Calu3 (cell line): ENCODE results near the gene P2RX2. TPM values are rescaled to one million over a fixed set of nuclear protein-coding genes. Genes with fewer than 3 reads are reported as not detected.

Experiments used
- BruUV-seq: library from RNA; stranded (reverse); fragments of 400-500 nt; replicated peaks from 2 replicates; lab custom pipeline; 2021; lab: Mats Ljungman, UMichigan
- CTCF ChIA-PET: fragments of 300-600 bp; sonication (Branson Sonifier 250); formaldehyde crosslinking; loops from one replicate; lab custom pipeline; 2022; ENCODE audit warnings: antibody characterized with exemption; lab: Charles Lee
- DNase-seq: peaks from one replicate; pipeline ENCODE4 v3.0.0; 2022
- H3K27ac Mint-ChIP-seq: one replicate; pipeline ENCODE4 v1.8.0; 2022; ENCODE audit warnings: mixed read lengths; ENCODE audit not compliant: unreplicated experiment
- H3K27me3 Mint-ChIP-seq: one replicate; pipeline ENCODE4 v1.8.0; 2022; ENCODE audit warnings: mixed read lengths; ENCODE audit not compliant: unreplicated experiment
- H3K36me3 Mint-ChIP-seq: one replicate; pipeline ENCODE4 v1.8.0; 2022; ENCODE audit warnings: mild to moderate bottlenecking, moderate library complexity, mixed read lengths; ENCODE audit not compliant: insufficient read depth, unreplicated experiment
- H3K4me1 Mint-ChIP-seq: one replicate; pipeline ENCODE4 v1.8.0; 2022; ENCODE audit warnings: mild to moderate bottlenecking, low read depth, mixed read lengths; ENCODE audit not compliant: unreplicated experiment
- H3K4me3 Mint-ChIP-seq: one replicate; pipeline ENCODE4 v1.8.0; 2022; ENCODE audit warnings: mild to moderate bottlenecking, low read depth, moderate library complexity, mixed read lengths; ENCODE audit not compliant: unreplicated experiment
- H3K9me3 Mint-ChIP-seq: one replicate; pipeline ENCODE4 v1.8.0; 2022; ENCODE audit warnings: low read depth, mixed read lengths; ENCODE audit not compliant: unreplicated experiment
- intact Hi-C: fragments of 100-400 bp; cut with micrococcal nuclease; formaldehyde crosslinking; loops from one replicate; pipeline ENCODE4 v1.10.0; 2022; ENCODE audit not compliant: unreplicated experiment
- total RNA-seq: library from RNA; stranded (reverse); gene quantifications from 2 replicates; pipeline ENCODE4 v1.2.3, GENCODE V29; 2022
- TF ChIP-seq, protein P1 (sequence below): fragments of 200-600 bp; IDR thresholded peaks from one replicate; pipeline ENCODE4 v1.8.0; 2022; ENCODE audit warnings: antibody characterized with exemption; ENCODE audit not compliant: unreplicated experiment

The P2RX2 gene
- total RNA-seq, 1 experiment from 2014 or later: not detected

DNA sequence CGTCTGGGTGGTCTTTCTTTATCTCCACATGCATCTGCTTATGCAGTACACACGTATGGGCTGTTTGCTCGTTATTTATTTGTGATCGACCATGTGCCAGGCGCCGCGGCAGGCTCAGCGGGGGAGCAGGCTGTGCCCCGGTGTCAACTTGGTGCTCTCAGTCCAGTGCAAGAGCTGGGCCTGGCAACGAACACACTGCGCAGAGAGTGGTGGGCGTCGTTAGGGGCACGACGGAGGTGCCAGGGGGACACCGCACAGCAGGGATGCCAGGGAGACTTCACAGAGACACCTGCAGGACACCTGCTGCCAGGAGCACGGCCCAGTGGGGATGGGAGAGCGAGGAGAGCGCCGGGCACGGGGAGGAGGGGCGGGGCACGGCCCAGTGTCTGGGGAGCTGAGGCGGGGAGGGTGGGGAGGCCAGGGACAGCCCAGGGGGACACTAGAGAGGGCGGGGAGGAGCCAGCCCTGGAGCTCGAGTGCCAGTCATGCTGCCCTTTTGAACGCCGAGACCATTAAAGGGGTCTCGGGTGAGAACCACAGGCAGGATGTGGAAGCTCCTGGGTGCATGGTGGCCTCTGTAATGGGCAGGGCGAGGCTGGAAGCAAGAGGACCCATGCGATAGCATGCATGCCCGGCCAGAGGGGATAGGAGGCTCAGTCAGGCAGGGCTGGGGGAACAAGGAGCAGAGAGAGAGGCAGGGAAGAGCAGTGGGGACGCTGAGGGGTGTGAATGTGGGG lies 7.5 kb upstream of the P2RX2 start:
- H3K9me3 Mint-ChIP-seq: peaks cover 3% of the 10 kb centered on the region
- peaks cover 77% of the 10 kb centered on the region for H3K27me3 Mint-ChIP-seq
- no TSS peak for BruUV-seq
- CTCF ChIA-PET: no interaction called here
- intact Hi-C loops: no loop called here
- peaks cover 4% of the 10 kb centered on the region for H3K36me3 Mint-ChIP-seq
- TF ChIP-seq, protein P1, sequence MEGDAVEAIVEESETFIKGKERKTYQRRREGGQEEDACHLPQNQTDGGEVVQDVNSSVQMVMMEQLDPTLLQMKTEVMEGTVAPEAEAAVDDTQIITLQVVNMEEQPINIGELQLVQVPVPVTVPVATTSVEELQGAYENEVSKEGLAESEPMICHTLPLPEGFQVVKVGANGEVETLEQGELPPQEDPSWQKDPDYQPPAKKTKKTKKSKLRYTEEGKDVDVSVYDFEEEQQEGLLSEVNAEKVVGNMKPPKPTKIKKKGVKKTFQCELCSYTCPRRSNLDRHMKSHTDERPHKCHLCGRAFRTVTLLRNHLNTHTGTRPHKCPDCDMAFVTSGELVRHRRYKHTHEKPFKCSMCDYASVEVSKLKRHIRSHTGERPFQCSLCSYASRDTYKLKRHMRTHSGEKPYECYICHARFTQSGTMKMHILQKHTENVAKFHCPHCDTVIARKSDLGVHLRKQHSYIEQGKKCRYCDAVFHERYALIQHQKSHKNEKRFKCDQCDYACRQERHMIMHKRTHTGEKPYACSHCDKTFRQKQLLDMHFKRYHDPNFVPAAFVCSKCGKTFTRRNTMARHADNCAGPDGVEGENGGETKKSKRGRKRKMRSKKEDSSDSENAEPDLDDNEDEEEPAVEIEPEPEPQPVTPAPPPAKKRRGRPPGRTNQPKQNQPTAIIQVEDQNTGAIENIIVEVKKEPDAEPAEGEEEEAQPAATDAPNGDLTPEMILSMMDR: no peak
- no peak for DNase-seq
- no peak overlapping the region for H3K27ac Mint-ChIP-seq
- peak overlapping the region; percentile 12 for H3K4me3 Mint-ChIP-seq
- H3K4me1 Mint-ChIP-seq: peaks cover 13% of the 10 kb centered on the region

DNA sequence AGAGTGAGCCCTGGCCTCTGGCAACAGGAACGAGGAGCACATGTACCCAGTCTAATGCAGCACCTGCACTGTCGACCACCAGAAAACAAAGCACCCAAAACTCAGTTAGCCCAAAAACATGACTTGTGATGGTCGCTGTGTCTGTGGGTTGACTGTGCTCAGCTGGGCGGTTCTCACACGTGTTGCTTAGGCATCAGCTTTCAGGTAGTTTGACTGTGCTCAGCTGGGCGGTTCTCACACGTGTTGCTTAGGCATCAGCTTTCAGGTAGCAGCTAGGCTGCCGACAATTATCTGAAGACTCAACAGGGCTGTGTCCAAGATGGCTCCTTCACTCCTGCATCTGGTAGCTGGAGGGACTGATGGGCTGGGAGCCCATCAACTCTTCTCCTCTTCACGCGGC lies 7.0 kb upstream of the P2RX2 start:
- Mint-ChIP-seq H3K4me1 (peaks cover 13% of the 10 kb centered on the region), H3K4me3 (no peak overlapping the region), H3K27me3 (peaks cover 77% of the 10 kb centered on the region), H3K36me3 (peaks cover 4% of the 10 kb centered on the region), H3K9me3 (peaks cover 3% of the 10 kb centered on the region), H3K27ac (no peak overlapping the region)
- TF ChIP-seq, protein P1: no peak
- DNase-seq: no peak
- intact Hi-C loops: no loop called here
- no TSS peak for BruUV-seq
- CTCF ChIA-PET: no interaction called here

DNA sequence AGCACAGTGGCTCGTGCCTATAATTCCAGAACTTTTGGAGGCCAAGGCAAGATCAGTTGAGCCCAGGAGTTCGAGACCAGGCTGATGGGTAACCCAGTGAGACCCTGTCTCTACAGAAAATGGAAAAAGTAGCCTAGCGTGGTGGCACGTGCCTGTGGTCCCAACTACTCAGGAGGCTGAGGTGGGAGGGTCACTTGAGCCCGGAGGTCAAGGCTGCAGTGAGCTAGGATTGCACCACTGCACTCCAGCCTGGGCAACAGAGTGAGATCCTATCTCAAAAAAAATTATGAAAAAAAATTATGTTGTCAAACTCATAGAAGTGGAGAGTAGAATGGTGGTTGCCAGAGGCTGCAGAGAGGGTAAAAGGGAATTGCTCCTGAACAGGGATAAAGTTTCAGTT lies 4.5 kb upstream of the P2RX2 start:
- CTCF ChIA-PET: interaction anchor here (1.1 to 1.5 kb wide), 5 partner anchors 9 to 460 kb away, joined by 4 to 40 read pairs (median 6); no protein-coding TSS in a partner anchor
- Mint-ChIP-seq H3K9me3 (peaks cover 3% of the 10 kb centered on the region), H3K36me3 (peaks cover 13% of the 10 kb centered on the region), H3K27ac (no peak overlapping the region), H3K27me3 (peaks cover 74% of the 10 kb centered on the region), H3K4me3 (no peak overlapping the region), H3K4me1 (no peaks in the 10 kb centered on the region)
- BruUV-seq: no TSS peak
- TF ChIP-seq, protein P1: no peak
- intact Hi-C loops: no loop called here
- no peak for DNase-seq

DNA sequence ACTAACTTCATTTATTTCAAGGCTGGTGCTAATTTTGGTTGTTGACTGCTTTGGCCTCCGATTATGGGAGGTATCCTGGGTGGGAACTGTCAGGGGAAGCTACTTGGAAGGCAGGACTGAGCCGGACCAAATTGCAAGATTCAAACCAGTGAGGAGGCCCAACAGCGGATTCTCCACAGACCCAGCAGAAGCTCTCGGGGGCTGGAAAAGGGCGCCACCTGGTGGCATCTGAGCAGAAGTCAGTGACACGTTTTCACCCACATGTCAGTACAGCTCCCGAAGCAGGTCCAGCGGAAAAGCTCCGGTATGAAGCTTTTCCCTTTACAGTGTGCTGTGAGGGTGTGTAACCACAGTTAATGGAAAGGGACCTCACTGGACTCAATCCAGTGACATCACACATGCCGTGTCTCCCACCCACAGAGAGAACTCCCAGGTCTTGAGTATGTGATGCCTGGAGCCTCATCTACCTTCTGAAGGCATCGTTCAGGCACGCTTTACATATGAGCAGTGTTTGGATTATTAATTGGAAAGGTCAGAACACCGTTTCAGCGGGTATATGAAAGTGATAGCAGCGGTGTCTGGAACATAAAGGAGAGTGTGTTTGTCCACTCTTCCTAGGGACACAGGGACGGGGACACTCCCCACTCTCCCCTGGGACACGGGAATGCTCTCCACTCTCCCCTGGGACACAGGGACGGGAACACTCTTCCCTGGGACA lies 3.6 kb upstream of the P2RX2 start:
- no peak overlapping the region for H3K27ac Mint-ChIP-seq
- TF ChIP-seq, protein P1: peak; percentile 93
- BruUV-seq: no TSS peak
- intact Hi-C loops: loop anchor here (1.0 to 5.0 kb wide), 2 partner anchors 200 to 463 kb away; no protein-coding TSS in a partner anchor
- peaks cover 66% of the 10 kb centered on the region for H3K27me3 Mint-ChIP-seq
- peaks cover 17% of the 10 kb centered on the region for H3K36me3 Mint-ChIP-seq
- CTCF ChIA-PET: interaction anchor here (0.8 to 1.7 kb wide), 11 partner anchors 8 to 461 kb away, joined by 3 to 40 read pairs (median 4); no protein-coding TSS in a partner anchor
- peak; percentile 93 for DNase-seq
- H3K4me3 Mint-ChIP-seq: no peak overlapping the region
- peaks cover 3% of the 10 kb centered on the region for H3K9me3 Mint-ChIP-seq
- no peaks in the 10 kb centered on the region for H3K4me1 Mint-ChIP-seq
